ENCODE results near the gene LMAN2L.

DNA sequence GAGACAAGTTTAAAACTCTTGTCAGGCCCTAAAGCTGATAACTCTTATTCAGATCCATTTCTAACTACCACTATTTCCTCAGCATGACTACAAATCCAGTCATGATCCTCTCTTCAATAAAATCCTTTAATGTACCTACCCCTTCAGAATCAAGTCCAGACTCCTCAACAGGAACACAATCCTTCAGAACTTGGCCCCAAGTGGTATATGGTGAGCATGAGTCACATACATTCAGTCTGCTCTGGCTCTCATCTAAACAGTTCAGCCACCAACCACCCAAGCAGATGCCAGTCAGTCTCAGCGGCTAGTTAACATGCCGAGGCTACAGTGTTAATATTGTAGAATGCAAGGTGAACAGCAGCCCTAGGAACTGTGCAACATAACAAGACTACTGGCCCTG, 9.7 kb downstream of the LMAN2L start:
- TF ChIP-seq CTCF (IDR thresholded peaks at IDR 0.05) (no peak), POLR2A (IDR thresholded peaks at IDR 0.05) (no peak)
